Esophagus squamous epithelium (tissue), 4 donors: ENCODE data around the gene NOS1.

Experiments used
- POLR2A ChIP-seq, 4 donors: fragments of 450-650 bp; IDR thresholded peaks; one replicate each; pipeline ENCODE4 v1.6.1; 2017; ENCODE audit warnings: antibody characterized with exemption in 4 of 4, mild to moderate bottlenecking in 4 of 4, moderate library complexity in 3 of 4
- TF ChIP-seq, protein P1 (sequence below), 6 experiments: fragments of 450-650 bp in 4 of 6; fragments of 200-600 bp in 2 of 6; sonication (generic) in 2 of 6; IDR thresholded peaks; one replicate each; pipeline ENCODE4 v1.5.1; 2016 to 2019; ENCODE audit warnings: antibody characterized with exemption in 6 of 6, mild to moderate bottlenecking in 4 of 6, moderate library complexity in 4 of 6

GRCh38 chr12:117159674-117160073 lies 201.8 kb downstream of the NOS1 start:
- TF ChIP-seq, protein P1, sequence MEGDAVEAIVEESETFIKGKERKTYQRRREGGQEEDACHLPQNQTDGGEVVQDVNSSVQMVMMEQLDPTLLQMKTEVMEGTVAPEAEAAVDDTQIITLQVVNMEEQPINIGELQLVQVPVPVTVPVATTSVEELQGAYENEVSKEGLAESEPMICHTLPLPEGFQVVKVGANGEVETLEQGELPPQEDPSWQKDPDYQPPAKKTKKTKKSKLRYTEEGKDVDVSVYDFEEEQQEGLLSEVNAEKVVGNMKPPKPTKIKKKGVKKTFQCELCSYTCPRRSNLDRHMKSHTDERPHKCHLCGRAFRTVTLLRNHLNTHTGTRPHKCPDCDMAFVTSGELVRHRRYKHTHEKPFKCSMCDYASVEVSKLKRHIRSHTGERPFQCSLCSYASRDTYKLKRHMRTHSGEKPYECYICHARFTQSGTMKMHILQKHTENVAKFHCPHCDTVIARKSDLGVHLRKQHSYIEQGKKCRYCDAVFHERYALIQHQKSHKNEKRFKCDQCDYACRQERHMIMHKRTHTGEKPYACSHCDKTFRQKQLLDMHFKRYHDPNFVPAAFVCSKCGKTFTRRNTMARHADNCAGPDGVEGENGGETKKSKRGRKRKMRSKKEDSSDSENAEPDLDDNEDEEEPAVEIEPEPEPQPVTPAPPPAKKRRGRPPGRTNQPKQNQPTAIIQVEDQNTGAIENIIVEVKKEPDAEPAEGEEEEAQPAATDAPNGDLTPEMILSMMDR (IDR thresholded peaks at IDR 0.05) = no peak
- TF ChIP-seq POLR2A (IDR thresholded peaks at IDR 0.05) = no peak
